NCI-H2196 (cell line): Measurements from ENCODE around the gene CDH12.
"Not testable (repeated sequence)": the region's sequence is repeated elsewhere in the genome, so short reads cannot be mapped to it uniquely, and the experiment has no call there.

Experiments
- DNase-seq: peaks from one replicate; lab custom pipeline; 2025; ENCODE audit not compliant: unreplicated experiment; lab: John Stamatoyannopoulos, UW

Gene CDH12

GRCh38 chr5:22053195-22053594 is 799.9 kb downstream of the CDH12 start:
- no peak for DNase-seq

GRCh38 chr5:22051881-22052280 is 801.3 kb downstream of the CDH12 start:
- DNase-seq = no peak

GRCh38 chr5:22050931-22051330 is 802.2 kb downstream of the CDH12 start:
- DNase-seq = no peak

- no peak for DNase-seq
These were observed 808.9 kb downstream of the CDH12 start for GRCh38 chr5:22044229-22044628.

- DNase-seq = no peak
These were observed 817.1 kb downstream of the CDH12 start for GRCh38 chr5:22036061-22036460.

- no peak for DNase-seq
These were observed 820.1 kb downstream of the CDH12 start for GRCh38 chr5:22033066-22033465.

- no peak for DNase-seq
These were observed 829.4 kb downstream of the CDH12 start for GRCh38 chr5:22023784-22024183.

GRCh38 chr5:22012893-22013292 is 840.3 kb downstream of the CDH12 start:
- not testable (repeated sequence) for DNase-seq

GRCh38 chr5:22010808-22011207 is 842.3 kb downstream of the CDH12 start:
- DNase-seq = not testable (repeated sequence)

- not testable (repeated sequence) for DNase-seq
These were observed 852.0 kb downstream of the CDH12 start for GRCh38 chr5:22001097-22001496.

- not testable (repeated sequence) for DNase-seq
These were observed 867.3 kb downstream of the CDH12 start for GRCh38 chr5:21985799-21986198.

GRCh38 chr5:21951571-21951970 is 901.6 kb downstream of the CDH12 start:
- not testable (repeated sequence) for DNase-seq

GRCh38 chr5:21931116-21931515 is 922.0 kb downstream of the CDH12 start:
- DNase-seq = no peak

GRCh38 chr5:21919414-21920022 is 933.6 kb downstream of the CDH12 start:
- DNase-seq = peak; percentile 48

- no peak for DNase-seq
These were observed 934.7 kb downstream of the CDH12 start for GRCh38 chr5:21918451-21918850.

- no peak for DNase-seq
These were observed 942.4 kb downstream of the CDH12 start for GRCh38 chr5:21910731-21911130.

- DNase-seq = no peak
These were observed 957.3 kb downstream of the CDH12 start for GRCh38 chr5:21895766-21896350.

GRCh38 chr5:21893161-21893560 is 960.0 kb downstream of the CDH12 start:
- no peak for DNase-seq

GRCh38 chr5:21889581-21889980 is 963.6 kb downstream of the CDH12 start:
- no peak for DNase-seq

GRCh38 chr5:21882074-21882745 is 970.9 kb downstream of the CDH12 start:
- no peak for DNase-seq

GRCh38 chr5:21880164-21880563 is 973.0 kb downstream of the CDH12 start:
- no peak for DNase-seq

GRCh38 chr5:21862986-21863385 is 990.2 kb downstream of the CDH12 start:
- no peak for DNase-seq
